ENCODE data around the gene PNN.

- TF ChIP-seq CTCF (IDR thresholded peaks at IDR 0.05; ENCODE audit: extremely low read depth in 1 of 2, insufficient read depth in 1 of 2, low read depth in 1 of 2, low read length in 2 of 2) = no peak
- no peak for TF ChIP-seq MAX (IDR thresholded peaks at IDR 0.05; ENCODE audit: insufficient read depth, insufficient read length)
Observed at GRCh38 chr14:39168591-39168990, 6.5 kb upstream of the PNN start.
